ENCODE measurements around the gene KCNC3. TPM values are rescaled to one million over a fixed set of nuclear protein-coding genes. Genes with fewer than 3 reads are reported as not detected.

Gene KCNC3
- total and polyA plus RNA-seq, 2 of the 13 experiments (the other 11 are each of a cell fraction or from before 2014, with no cell fraction given): 0.29 to 1.7 TPM

DNA sequence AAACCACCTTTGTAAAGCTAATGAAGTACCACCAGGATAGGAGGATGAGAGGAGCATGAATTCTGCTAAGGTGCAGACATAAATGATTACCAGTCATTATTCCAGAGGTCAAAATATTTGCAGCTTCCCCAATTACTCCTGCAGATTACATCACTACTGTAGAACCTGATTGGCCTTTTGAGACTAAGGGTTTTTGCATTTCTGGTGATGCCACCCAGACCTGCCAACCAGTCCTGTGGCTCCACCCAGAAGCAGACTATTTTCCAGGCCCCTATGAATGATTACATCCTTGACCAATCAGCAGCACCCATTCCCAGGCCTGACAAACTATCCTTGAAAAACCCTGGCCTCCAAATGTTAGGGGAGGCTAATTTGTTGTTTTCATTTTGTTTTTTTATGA, 11.2 kb upstream of the KCNC3 start:
- H3K79me2 ChIP-seq (ENCODE audit: insufficient read depth, low read length): no peaks in the 10 kb centered on the region
- BruUV-seq (replicated peaks): no TSS peak
- ATAC-seq: no peak
- POLR2A ChIA-PET: interaction anchor here (1.9 kb wide), 1 partner anchor 10 kb away, joined by 8 read pairs; no protein-coding TSS in a partner anchor
- no peaks in the 10 kb centered on the region for H4K20me1 ChIP-seq (ENCODE audit: insufficient read depth, low read length)
- H3K36me3 ChIP-seq (replicated peaks in 1 of 2; ENCODE audit: control insufficient read depth in 1 of 2, insufficient read depth in 2 of 2, low read length in 2 of 2): no peaks in the 10 kb centered on the region
- peaks cover 21% of the 10 kb centered on the region for H3K4me1 ChIP-seq (ENCODE audit: insufficient read depth, low read length)
- FAIRE-seq: no peak
- no peak overlapping the region for H2AFZ ChIP-seq (ENCODE audit: low read length)
- H3K9me3 ChIP-seq (ENCODE audit: low read length): peaks cover 6% of the 10 kb centered on the region; the same call in 1 of the 2 replicates
- no peak overlapping the region for H3K4me2 ChIP-seq (ENCODE audit: low read depth, low read length)
- H3K27ac ChIP-seq (ENCODE audit: extremely low read length, insufficient read depth, low read length): no peak overlapping the region
- DNase-seq (ENCODE audit: low spot score): no peak
- intact Hi-C loops (cut with micrococcal nuclease; ENCODE audit: unreplicated experiment) (no loop called here), in situ Hi-C loops (cut with HindIII; ENCODE audit: extremely low pct_ligation_motif_present, low pct_unique_long_range_greater_than_20kb) (no loop called here)
- TF ChIP-seq, protein P1, sequence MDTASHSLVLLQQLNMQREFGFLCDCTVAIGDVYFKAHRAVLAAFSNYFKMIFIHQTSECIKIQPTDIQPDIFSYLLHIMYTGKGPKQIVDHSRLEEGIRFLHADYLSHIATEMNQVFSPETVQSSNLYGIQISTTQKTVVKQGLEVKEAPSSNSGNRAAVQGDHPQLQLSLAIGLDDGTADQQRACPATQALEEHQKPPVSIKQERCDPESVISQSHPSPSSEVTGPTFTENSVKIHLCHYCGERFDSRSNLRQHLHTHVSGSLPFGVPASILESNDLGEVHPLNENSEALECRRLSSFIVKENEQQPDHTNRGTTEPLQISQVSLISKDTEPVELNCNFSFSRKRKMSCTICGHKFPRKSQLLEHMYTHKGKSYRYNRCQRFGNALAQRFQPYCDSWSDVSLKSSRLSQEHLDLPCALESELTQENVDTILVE (CRISPR knock-in tag; IDR thresholded peaks at IDR 0.05): no peak
- TF ChIP-seq ZNF326 (CRISPR knock-in tag; IDR thresholded peaks at IDR 0.05; ENCODE audit: borderline replicate concordance) (no peak), ZNF703 (CRISPR knock-in tag; IDR thresholded peaks at IDR 0.05; ENCODE audit: borderline replicate concordance) (no peak), ZNF652 (CRISPR knock-in tag; IDR thresholded peaks at IDR 0.05; ENCODE audit: borderline replicate concordance, low read depth) (no peak), THAP11 (CRISPR knock-in tag; IDR thresholded peaks at IDR 0.05) (no peak), GLI4 (CRISPR knock-in tag; IDR thresholded peaks at IDR 0.05; ENCODE audit: borderline replicate concordance) (no peak), TRIM24 (CRISPR knock-in tag; IDR thresholded peaks at IDR 0.05) (no peak), HCFC1 (IDR thresholded peaks at IDR 0.05; ENCODE audit: low read depth, low read length) (no peak), CC2D1A (CRISPR knock-in tag; IDR thresholded peaks at IDR 0.05) (no peak), ZNF496 (CRISPR knock-in tag; IDR thresholded peaks at IDR 0.05; ENCODE audit: insufficient replicate concordance) (no peak), ZNF558 (CRISPR knock-in tag; IDR thresholded peaks at IDR 0.05; ENCODE audit: borderline replicate concordance) (no peak), SETDB1 (CRISPR knock-in tag; IDR thresholded peaks at IDR 0.05; ENCODE audit: borderline replicate concordance) (no peak)
- TF ChIP-seq, protein P2, sequence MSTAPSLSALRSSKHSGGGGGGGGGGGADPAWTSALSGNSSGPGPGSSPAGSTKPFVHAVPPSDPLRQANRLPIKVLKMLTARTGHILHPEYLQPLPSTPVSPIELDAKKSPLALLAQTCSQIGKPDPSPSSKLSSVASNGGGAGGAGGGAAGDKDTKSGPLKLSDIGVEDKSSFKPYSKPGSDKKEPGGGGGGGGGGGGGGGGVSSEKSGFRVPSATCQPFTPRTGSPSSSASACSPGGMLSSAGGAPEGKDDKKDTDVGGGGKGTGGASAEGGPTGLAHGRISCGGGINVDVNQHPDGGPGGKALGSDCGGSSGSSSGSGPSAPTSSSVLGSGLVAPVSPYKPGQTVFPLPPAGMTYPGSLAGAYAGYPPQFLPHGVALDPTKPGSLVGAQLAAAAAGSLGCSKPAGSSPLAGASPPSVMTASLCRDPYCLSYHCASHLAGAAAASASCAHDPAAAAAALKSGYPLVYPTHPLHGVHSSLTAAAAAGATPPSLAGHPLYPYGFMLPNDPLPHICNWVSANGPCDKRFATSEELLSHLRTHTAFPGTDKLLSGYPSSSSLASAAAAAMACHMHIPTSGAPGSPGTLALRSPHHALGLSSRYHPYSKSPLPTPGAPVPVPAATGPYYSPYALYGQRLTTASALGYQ (CRISPR knock-in tag; IDR thresholded peaks at IDR 0.05): no peak
- TF ChIP-seq, protein P3, sequence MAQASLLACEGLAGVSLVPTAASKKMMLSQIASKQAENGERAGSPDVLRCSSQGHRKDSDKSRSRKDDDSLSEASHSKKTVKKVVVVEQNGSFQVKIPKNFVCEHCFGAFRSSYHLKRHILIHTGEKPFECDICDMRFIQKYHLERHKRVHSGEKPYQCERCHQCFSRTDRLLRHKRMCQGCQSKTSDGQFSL (CRISPR knock-in tag; IDR thresholded peaks at IDR 0.05): no peak
- TF ChIP-seq, protein P4, sequence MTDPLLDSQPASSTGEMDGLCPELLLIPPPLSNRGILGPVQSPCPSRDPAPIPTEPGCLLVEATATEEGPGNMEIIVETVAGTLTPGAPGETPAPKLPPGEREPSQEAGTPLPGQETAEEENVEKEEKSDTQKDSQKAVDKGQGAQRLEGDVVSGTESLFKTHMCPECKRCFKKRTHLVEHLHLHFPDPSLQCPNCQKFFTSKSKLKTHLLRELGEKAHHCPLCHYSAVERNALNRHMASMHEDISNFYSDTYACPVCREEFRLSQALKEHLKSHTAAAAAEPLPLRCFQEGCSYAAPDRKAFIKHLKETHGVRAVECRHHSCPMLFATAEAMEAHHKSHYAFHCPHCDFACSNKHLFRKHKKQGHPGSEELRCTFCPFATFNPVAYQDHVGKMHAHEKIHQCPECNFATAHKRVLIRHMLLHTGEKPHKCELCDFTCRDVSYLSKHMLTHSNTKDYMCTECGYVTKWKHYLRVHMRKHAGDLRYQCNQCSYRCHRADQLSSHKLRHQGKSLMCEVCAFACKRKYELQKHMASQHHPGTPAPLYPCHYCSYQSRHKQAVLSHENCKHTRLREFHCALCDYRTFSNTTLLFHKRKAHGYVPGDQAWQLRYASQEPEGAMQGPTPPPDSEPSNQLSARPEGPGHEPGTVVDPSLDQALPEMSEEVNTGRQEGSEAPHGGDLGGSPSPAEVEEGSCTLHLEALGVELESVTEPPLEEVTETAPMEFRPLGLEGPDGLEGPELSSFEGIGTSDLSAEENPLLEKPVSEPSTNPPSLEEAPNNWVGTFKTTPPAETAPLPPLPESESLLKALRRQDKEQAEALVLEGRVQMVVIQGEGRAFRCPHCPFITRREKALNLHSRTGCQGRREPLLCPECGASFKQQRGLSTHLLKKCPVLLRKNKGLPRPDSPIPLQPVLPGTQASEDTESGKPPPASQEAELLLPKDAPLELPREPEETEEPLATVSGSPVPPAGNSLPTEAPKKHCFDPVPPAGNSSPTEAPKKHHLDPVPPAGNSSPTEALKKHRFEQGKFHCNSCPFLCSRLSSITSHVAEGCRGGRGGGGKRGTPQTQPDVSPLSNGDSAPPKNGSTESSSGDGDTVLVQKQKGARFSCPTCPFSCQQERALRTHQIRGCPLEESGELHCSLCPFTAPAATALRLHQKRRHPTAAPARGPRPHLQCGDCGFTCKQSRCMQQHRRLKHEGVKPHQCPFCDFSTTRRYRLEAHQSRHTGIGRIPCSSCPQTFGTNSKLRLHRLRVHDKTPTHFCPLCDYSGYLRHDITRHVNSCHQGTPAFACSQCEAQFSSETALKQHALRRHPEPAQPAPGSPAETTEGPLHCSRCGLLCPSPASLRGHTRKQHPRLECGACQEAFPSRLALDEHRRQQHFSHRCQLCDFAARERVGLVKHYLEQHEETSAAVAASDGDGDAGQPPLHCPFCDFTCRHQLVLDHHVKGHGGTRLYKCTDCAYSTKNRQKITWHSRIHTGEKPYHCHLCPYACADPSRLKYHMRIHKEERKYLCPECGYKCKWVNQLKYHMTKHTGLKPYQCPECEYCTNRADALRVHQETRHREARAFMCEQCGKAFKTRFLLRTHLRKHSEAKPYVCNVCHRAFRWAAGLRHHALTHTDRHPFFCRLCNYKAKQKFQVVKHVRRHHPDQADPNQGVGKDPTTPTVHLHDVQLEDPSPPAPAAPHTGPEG (CRISPR knock-in tag; IDR thresholded peaks at IDR 0.05): no peak
- TF ChIP-seq, protein P5, sequence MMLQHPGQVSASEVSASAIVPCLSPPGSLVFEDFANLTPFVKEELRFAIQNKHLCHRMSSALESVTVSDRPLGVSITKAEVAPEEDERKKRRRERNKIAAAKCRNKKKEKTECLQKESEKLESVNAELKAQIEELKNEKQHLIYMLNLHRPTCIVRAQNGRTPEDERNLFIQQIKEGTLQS (CRISPR knock-in tag; IDR thresholded peaks at IDR 0.05): no peak
- H3K27me3 ChIP-seq (ENCODE audit: control insufficient read depth in 1 of 2, insufficient read depth in 2 of 2, low read length in 2 of 2): no peaks in the 10 kb centered on the region
- CTCF ChIA-PET (ENCODE audit: low intra/inter-chr PET ratio, low total read pairs): no interaction called here
- no peak overlapping the region for H3K9ac ChIP-seq (ENCODE audit: insufficient read depth, low read depth, low read length)
- H3K4me3 ChIP-seq (replicated peaks in 1 of 3; ENCODE audit: insufficient read depth in 1 of 3, low read depth in 2 of 3, low read length in 3 of 3): no peak overlapping the region

Measured in HepG2 (cell line).